ENCODE measurements around the gene CTSA. TPM values are rescaled to one million over a fixed set of nuclear protein-coding genes. Genes with fewer than 3 reads are reported as not detected.

The CTSA gene
- total RNA-seq, 1 donor from 2014 or later: 172 TPM

DNA sequence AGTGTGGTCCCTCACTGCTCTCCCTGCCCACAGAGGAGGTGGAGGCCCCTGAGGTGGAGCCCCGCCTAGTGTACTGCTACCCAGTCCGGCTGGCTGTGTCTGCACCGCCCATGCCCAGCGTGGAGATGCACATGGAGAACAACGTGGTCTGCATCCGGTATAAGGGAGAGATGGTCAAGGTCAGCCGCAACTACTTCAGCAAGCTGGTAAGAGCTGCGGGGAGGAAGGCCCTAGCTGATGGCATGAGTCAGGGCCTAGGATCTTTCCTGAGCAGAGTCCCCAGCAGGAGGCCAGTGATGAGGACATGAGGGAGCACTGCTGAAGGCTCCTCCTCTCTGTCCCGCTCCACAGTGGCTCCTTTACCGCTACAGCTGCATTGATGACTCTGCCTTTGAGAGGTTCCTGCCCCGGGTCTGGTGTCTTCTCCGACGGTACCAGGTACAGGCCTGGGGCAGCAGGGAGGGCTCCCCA lies 54.6 kb downstream of the CTSA start:
- DNase-seq (ENCODE audit: low spot score): no peak
- Mint-ChIP-seq H3K27ac (ENCODE audit: unreplicated experiment) (peak overlapping the region; percentile 45), H3K9me3 (ENCODE audit: low read depth) (no peaks in the 10 kb centered on the region), H3K4me1 (ENCODE audit: low read depth) (peaks cover 5% of the 10 kb centered on the region), H3K4me3 (ENCODE audit: unreplicated experiment) (no peak overlapping the region), H3K27me3 (ENCODE audit: low read depth) (no peaks in the 10 kb centered on the region), H3K36me3 (ENCODE audit: low read depth) (peaks cover 21% of the 10 kb centered on the region)
- TF ChIP-seq CTCF (IDR thresholded peaks at IDR 0.05): no peak

- H3K36me3 Mint-ChIP-seq (ENCODE audit: low read depth): peaks cover 21% of the 10 kb centered on the region
- TF ChIP-seq CTCF (IDR thresholded peaks at IDR 0.05): no peak
- no peaks in the 10 kb centered on the region for H3K27me3 Mint-ChIP-seq (ENCODE audit: low read depth)
- no peak overlapping the region for H3K27ac Mint-ChIP-seq (ENCODE audit: unreplicated experiment)
- DNase-seq (ENCODE audit: low spot score): no peak
- H3K4me1 Mint-ChIP-seq (ENCODE audit: low read depth): peaks cover 5% of the 10 kb centered on the region
- no peaks in the 10 kb centered on the region for H3K9me3 Mint-ChIP-seq (ENCODE audit: low read depth)
- no peak overlapping the region for H3K4me3 Mint-ChIP-seq (ENCODE audit: unreplicated experiment)
Observed at GRCh38 chr20:45946149-45946970, 55.2 kb downstream of the CTSA start.

- Mint-ChIP-seq H3K27ac (ENCODE audit: unreplicated experiment) (no peak overlapping the region), H3K9me3 (ENCODE audit: low read depth) (no peaks in the 10 kb centered on the region), H3K27me3 (ENCODE audit: low read depth) (no peaks in the 10 kb centered on the region), H3K4me1 (ENCODE audit: low read depth) (peaks cover 5% of the 10 kb centered on the region), H3K36me3 (ENCODE audit: low read depth) (peaks cover 24% of the 10 kb centered on the region), H3K4me3 (ENCODE audit: unreplicated experiment) (no peak overlapping the region)
- no peak for DNase-seq (ENCODE audit: low spot score)
- no peak for TF ChIP-seq CTCF (IDR thresholded peaks at IDR 0.05)
Observed at GRCh38 chr20:45947110-45947866, 56.2 kb downstream of the CTSA start.

- Mint-ChIP-seq H3K27ac (ENCODE audit: unreplicated experiment) (no peak overlapping the region), H3K27me3 (ENCODE audit: low read depth) (no peaks in the 10 kb centered on the region), H3K4me1 (ENCODE audit: low read depth) (peaks cover 5% of the 10 kb centered on the region), H3K9me3 (ENCODE audit: low read depth) (no peaks in the 10 kb centered on the region), H3K4me3 (ENCODE audit: unreplicated experiment) (no peak overlapping the region), H3K36me3 (ENCODE audit: low read depth) (peaks cover 24% of the 10 kb centered on the region)
- no peak for TF ChIP-seq CTCF (IDR thresholded peaks at IDR 0.05)
- no peak for DNase-seq (ENCODE audit: low spot score)
Observed at GRCh38 chr20:45948261-45948733, 57.2 kb downstream of the CTSA start.

Other genes starting within 250 kb of the CTSA start
- gene WFDC11, start 221.1 kb upstream of the CTSA start, total RNA-seq: not detected in 3 replicates
- not detected in 3 replicates for gene WFDC13, start 189.3 kb upstream of the CTSA start, total RNA-seq
- gene WFDC10B, start 186.3 kb upstream of the CTSA start, total RNA-seq: not detected in 3 replicates
- gene SPINT4, start 169.0 kb upstream of the CTSA start, total RNA-seq: not detected in 3 replicates
- gene WFDC3, start 99.5 kb upstream of the CTSA start, total RNA-seq: 0.70 to 1.4 TPM in 2 of 3 replicates, not detected in the other
- 22.1 to 22.9 TPM (median 22.5 TPM) in 3 replicates for gene DNTTIP1, start 99.4 kb upstream of the CTSA start, total RNA-seq
- gene UBE2C, start 78.7 kb upstream of the CTSA start, total RNA-seq: 12.8 to 17.2 TPM (median 15.3 TPM) in 3 replicates
- gene TNNC2, start 64.0 kb upstream of the CTSA start, total RNA-seq: 0.46 to 0.63 TPM (median 0.52 TPM) in 3 replicates
- gene SNX21, start 57.5 kb upstream of the CTSA start, total RNA-seq: 25.2 to 27.7 TPM (median 26.5 TPM) in 3 replicates
- gene ACOT8, start 33.9 kb upstream of the CTSA start, total RNA-seq: 14.2 to 22.8 TPM (median 15.9 TPM) in 3 replicates
- gene ZSWIM3, start 33.7 kb upstream of the CTSA start, total RNA-seq: 3.4 to 4.9 TPM (median 3.9 TPM) in 3 replicates
- 7.9 to 11.3 TPM (median 8.1 TPM) in 3 replicates for gene ZSWIM1, start 10.1 kb upstream of the CTSA start, total RNA-seq
- 0.49 to 1.4 TPM (median 1.2 TPM) in 3 replicates for gene SPATA25, start 3.7 kb upstream of the CTSA start, total RNA-seq
- gene NEURL2, start 127 bp upstream of the CTSA start, total RNA-seq: 1.8 to 3.0 TPM (median 2.7 TPM) in 3 replicates
- gene PLTP, start 20.8 kb downstream of the CTSA start, total RNA-seq: 48.1 to 53.1 TPM (median 48.5 TPM) in 3 replicates
- gene PCIF1, start 43.3 kb downstream of the CTSA start, total RNA-seq: 23.5 to 25.7 TPM (median 24.9 TPM) in 3 replicates
- 14.2 to 18.3 TPM (median 14.6 TPM) in 3 replicates for gene ZNF335, start 80.9 kb downstream of the CTSA start, total RNA-seq
- gene MMP9, start 117.6 kb downstream of the CTSA start, total RNA-seq: 2.1 to 2.2 TPM in 2 of 3 replicates, not detected in the other
- gene SLC12A5, start 137.9 kb downstream of the CTSA start, total RNA-seq: 0.89 to 2.1 TPM (median 1.9 TPM) in 3 replicates
- 25.1 to 27.3 TPM (median 26.2 TPM) in 3 replicates for gene NCOA5, start 198.6 kb downstream of the CTSA start, total RNA-seq
- gene CD40, start 227.0 kb downstream of the CTSA start, total RNA-seq: 2.4 to 2.5 TPM in 2 of 3 replicates, not detected in the other